G401 (cell line): ENCODE data around the gene RAD1. TPM values are rescaled to one million over a fixed set of nuclear protein-coding genes. Genes with fewer than 3 reads are reported as not detected.

Source experiments
- DNase-seq: peaks from one replicate; pipeline ENCODE4 v3.0.0-alpha.2; 2015; ENCODE audit warnings: low spot score
- in situ Hi-C: cut with HindIII; loops from 2 replicates; pipeline ENCODE4 v1.10.0; 2016; ENCODE audit warnings: low sequenced_read_pairs, mixed read lengths
- total RNA-seq: library from RNA; depleted of rRNA; stranded (reverse); fragments of >200 nt; shearing (Covaris generic); gene quantifications from 2 replicates; pipeline ENCODE4 v1.2.3, GENCODE V29; 2014

RAD1 gene
- total RNA-seq, 1 experiment from 2014 or later = 35.3 TPM

GRCh38 chr5:34919077-34919476 lies 3.8 kb upstream of the RAD1 start:
- in situ Hi-C loops = no loop called here
- no peak for DNase-seq

GRCh38 chr5:34918025-34918424 lies 2.7 kb upstream of the RAD1 start:
- in situ Hi-C loops = no loop called here

DNA sequence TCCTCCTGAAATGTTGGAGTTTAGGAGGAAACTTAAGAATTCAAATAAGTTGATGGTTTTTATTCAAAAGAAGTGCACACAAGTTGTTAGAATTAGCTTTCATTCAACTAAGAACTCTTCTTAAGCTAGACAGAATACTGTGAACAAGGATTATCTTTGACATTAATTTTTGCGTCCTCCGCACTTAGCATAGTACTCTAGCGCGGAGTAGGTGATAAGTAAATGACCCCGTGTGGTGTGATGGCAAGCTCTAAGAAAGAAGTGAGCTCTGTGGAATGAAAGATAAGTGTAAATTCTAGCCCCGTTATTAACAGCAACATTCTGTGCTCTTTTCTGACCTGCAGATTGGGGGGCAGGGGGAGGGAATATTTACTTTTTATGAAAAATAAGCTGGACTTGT lies 1.2 kb upstream of the RAD1 start:
- DNase-seq = no peak
- in situ Hi-C loops = no loop called here

More at GRCh38 chr5:34918025-34918424, 2.7 kb upstream of the RAD1 start:
- DNase-seq = no peak

DNA sequence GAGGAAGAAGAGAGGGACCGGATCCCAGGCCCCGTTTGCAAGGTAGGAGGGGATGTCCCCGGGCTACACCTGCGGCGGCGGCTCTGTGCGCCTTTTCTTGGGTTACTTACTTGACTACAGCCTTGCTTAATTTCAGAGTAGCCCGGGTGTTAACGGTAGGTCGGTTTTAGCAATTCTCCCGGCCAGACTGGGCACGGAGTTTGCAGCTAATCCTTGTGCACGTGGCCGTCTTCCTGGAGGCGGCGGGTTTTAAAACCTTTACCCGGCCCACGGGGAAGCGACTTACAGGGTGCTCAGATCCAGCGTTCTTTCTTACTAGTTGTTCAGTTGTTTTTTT lies 520 bp upstream of the RAD1 start:
- no peak for DNase-seq
- in situ Hi-C loops = no loop called here

DNA sequence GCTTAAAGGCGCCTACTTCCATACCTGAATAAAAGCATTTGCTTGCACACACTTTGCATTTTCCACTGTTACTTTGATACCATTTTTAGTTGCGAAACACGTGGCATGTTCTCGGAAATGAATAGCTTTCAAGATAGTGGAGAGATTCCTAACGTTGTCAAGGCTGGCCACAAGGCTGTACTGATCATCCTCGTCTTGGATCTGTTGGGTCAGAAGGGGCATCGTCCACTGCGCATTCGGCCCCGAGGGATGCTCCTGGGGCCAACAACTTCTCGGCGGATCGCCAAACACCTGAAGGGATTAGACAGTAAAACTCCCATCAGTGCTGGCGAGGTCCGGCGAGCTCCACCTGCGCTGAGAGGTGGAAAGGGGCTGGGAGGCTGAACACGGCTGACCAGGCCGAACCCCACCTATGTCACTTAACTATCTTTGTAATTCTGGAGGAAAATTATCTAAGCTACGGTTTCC lies 599 bp downstream of the RAD1 start:
- no peak for DNase-seq
- in situ Hi-C loops = no loop called here

DNA sequence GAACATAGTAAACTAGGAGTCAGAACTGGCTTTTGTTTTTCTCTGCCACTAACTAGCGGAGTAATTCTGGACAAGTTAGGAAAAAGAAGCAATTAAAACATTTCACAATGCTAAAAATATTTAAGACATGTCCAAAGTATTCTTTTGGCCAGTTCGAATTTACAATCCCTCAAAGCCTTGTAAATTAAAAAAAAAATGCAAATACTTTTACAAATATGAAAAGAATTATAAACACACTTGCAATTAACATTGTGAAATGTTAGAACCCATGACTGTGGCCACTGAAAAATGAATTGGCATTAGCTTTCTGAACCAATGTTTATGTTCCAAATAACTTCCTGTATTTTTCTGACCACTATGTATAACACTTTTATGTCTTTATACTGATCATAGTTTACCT lies 2.2 kb downstream of the RAD1 start:
- in situ Hi-C loops = no loop called here
- no peak for DNase-seq

DNA sequence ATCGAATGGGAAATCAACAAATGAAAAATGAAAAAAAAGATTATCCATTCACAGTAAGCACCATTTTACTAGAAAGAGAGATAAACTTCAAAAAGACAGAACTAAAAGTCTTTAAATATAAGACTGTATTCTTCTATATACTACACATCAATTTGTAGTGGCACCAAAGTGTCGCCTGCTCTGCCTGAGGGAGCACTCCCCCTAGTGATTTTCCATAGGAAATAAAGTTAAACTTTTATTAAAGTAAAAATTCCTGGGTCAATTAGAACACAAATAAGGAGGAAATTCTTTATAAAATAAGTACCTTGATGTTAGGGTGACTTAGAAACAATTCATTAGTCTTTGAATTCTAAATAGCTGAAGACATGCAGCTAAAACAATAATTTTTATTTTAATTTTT lies 9.7 kb downstream of the RAD1 start:
- in situ Hi-C loops = no loop called here
- DNase-seq = no peak

GRCh38 chr5:34903260-34903659 lies 12.0 kb downstream of the RAD1 start:
- in situ Hi-C loops = no loop called here
- DNase-seq = no peak

DNA sequence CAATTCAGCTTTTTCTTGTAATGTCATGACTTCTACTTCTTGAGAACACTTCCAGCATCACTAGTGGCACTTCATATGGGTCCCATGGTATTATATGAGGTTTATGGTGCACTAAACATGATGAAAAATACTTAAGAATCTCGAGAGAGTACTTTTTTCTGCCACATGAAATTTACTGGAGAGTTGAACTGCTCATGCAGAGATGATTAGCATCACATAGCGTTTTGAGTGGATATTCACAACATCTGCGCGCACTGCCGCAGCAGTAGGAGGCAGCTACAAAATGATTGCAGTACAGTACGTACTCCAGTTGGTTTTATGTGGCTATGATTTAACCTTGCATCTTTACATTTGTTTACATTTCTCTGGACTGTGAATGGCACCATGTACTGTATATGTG lies 14.7 kb downstream of the RAD1 start:
- in situ Hi-C loops = no loop called here
- DNase-seq = no peak

- in situ Hi-C loops = no loop called here
- DNase-seq = no peak
These were observed 16.2 kb downstream of the RAD1 start for GRCh38 chr5:34899066-34899465.

- peak; percentile 78 for DNase-seq
- in situ Hi-C loops = no loop called here
These were observed 16.9 kb downstream of the RAD1 start for GRCh38 chr5:34898258-34898895.

DNA sequence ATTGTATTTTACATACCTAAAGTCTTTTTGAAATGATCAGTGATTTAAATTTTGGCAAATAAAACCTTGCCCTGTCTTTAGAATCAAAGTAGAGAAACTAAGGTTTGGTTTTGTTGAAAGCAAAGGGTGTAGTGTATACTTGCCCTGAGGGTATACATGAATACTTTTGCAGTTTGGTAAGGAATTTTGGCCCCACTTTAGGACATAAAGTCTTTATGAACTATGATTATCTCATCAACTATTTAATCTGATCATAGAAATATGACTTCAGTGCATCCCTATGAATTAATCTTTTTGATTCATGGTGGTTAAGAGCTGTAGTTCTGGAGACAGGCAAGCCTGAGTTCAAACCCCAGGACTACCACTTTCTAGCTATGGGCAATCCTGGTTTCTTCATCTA lies 17.7 kb downstream of the RAD1 start:
- in situ Hi-C loops = no loop called here
- DNase-seq = no peak

DNA sequence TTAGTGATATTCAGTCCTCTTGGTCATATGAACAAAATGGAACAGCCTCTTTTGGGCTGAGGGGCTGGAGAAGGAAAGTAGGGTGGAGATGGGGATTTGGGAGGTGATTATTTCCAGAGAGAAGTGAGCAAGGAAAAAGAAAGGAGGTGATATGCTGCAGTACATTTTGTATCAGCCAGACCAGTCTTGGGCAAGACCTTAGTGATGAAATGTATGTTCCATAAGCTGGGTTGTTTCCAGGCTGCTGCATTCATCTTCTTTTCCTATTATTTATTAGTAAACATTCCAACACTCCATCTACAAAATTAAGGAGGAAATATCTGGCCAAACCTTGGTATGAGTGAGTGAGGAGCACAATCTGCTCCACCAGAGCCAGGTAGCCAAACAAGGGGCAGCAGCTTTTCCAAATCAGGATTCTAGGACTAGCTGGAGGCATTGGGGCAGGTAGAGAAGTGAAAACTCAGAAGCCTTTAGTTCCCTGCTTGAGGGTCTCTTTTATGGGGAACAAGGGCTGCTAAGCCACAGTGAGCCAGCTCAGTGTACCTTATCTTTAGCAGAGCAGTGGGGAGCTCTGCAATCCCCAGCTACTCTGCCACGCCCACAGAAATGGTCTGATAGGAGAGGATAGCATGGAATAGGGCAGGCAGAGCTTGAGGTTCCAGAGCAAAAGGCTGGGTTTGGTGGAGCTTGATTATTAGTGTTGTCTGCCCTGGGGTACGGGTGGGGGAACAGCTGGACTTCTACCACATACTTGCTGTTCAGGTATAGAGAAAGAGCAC lies 19.5 kb downstream of the RAD1 start:
- no peak for DNase-seq
- in situ Hi-C loops = no loop called here

DNA sequence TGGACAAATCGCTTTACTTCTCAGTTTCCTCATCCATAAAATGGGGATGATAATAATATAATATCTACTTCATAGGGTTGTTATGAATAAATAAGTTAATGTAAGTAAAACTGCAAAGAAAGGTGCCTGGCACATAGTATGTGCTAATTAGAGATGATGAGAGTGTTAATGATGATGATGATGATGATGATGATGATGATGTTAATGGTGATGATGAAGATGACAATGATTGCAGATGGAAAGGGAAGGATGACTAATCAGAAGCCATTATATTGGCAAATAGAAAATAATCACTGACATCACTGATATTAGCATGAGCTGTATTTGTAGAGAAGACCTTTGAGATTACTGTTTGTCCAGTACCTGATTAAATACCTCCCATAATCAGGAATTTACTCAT lies 20.6 kb downstream of the RAD1 start:
- in situ Hi-C loops = no loop called here

GRCh38 chr5:34892414-34892813 lies 22.9 kb downstream of the RAD1 start:
- in situ Hi-C loops = no loop called here
- no peak for DNase-seq

More for the DNA sequence above, 20.6 kb downstream of the RAD1 start:
- DNase-seq = no peak

- in situ Hi-C loops = no loop called here
These were observed 23.3 kb downstream of the RAD1 start for GRCh38 chr5:34891981-34892380.

GRCh38 chr5:34889394-34889793 lies 25.9 kb downstream of the RAD1 start:
- DNase-seq = no peak
- in situ Hi-C loops = no loop called here

More at GRCh38 chr5:34891981-34892380, 23.3 kb downstream of the RAD1 start:
- DNase-seq = no peak

- no peak for DNase-seq
- in situ Hi-C loops = no loop called here
These were observed 28.7 kb downstream of the RAD1 start for GRCh38 chr5:34886392-34887119.

DNA sequence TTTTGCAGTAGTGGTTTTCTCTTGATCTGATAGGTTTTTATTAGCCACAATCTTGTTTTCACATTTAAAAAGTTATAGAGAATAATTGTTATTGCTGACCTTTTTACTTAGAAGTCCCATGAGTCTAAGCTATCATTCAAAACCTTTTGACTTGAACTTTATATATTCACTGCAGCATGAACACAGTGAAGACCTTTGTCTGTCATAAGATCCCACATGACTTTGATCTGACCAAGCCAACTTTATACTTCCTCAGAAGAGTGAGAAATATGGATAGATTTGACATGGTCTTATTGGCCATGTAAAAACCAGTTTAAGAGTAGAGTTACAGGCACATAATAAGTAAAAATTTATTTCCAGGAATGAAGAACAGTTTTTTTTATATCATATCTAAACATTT lies 34.1 kb downstream of the RAD1 start:
- DNase-seq = no peak
- in situ Hi-C loops = no loop called here

GRCh38 chr5:34876275-34876674 lies 39.0 kb downstream of the RAD1 start:
- DNase-seq = no peak
- in situ Hi-C loops = no loop called here
